Stimulated activated effector memory CD8-positive, alpha-beta T cell treated with anti-CD3 and anti-CD28 coated beads, Interleukin-12 subunit alpha, Interleukin-12 subunit beta, amount 100 ng/mL, for 72 hours (primary cell): ENCODE results near the gene SDCCAG8.
A peak's percentile ranks its signal among the peaks of the same experiment; 100 is the strongest.
"Not testable (repeated sequence)": the region's sequence is repeated elsewhere in the genome, so short reads cannot be mapped to it uniquely, and the experiment has no call there.

Source experiments
- ATAC-seq: fragments of 150-1000 bp; cut with Tn5 transposase; 2 replicates; pipeline ENCODE4 v1.10.0; 2021
- DNase-seq, 2 donors: peaks; one replicate each; pipeline ENCODE4 v3.0.0; 2021 to 2022; ENCODE audit warnings: low spot score in 2 of 2
- H3K27ac Mint-ChIP-seq: one replicate; pipeline ENCODE4 v1.8.0; 2022; ENCODE audit warnings: mild to moderate bottlenecking, mixed read lengths
- H3K36me3 Mint-ChIP-seq: one replicate; pipeline ENCODE4 v1.8.0; 2022; ENCODE audit warnings: mild to moderate bottlenecking, mixed read lengths
- H3K4me1 Mint-ChIP-seq: one replicate; pipeline ENCODE4 v1.8.0; 2022; ENCODE audit warnings: mixed read lengths
- H3K4me3 Mint-ChIP-seq: one replicate; pipeline ENCODE4 v1.8.0; 2022; ENCODE audit warnings: mild to moderate bottlenecking, mixed read lengths
- H3K9me3 Mint-ChIP-seq: one replicate; pipeline ENCODE4 v1.8.0; 2022; ENCODE audit warnings: mixed read lengths

The SDCCAG8 gene

DNA sequence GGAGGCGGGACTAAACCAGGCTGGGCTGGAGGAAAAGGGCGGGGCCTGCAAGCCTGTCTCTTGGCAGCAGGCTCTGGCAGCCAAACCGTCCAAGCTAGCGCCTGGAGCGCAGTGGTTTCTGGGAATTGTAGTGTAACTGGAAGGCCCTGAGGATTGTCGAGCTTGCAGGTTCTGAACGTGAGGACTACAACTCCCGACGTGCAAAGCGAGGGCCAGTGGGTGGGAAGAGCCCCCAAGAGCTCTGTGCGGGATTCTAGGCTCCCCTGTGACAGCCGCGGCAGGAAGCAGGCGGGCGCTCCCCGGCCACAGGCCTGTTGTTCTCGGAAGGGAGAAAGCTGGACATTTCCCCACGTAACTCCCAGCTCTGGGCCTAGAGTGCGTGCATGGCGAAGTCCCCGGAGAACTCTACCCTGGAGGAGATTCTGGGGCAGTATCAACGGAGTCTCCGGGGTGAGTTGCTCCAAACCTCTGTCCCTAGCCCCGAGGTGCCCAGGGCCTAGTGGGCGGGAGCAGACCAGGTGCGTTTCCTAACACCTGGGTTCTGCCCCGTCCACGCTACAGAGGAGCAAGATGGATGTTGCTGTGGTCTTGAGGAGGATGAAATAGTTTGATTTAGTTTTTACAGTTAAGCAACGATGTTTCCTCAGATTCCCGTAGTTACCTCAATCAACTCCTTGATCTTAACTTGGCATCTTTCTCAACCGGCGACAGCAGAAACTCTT is at the start of gene SDCCAG8:
Gene SDCCAG8, plus strand, starts transcription at position 251 of the 722 bp plus-strand sequence. Its CDS starts 133 bp downstream, at position 384.
- DNase-seq = peak; percentile 79 to 94
- peak; percentile 88 for ATAC-seq
- Mint-ChIP-seq H3K4me3 (peak within 1 kb of the TSS; percentile 99), H3K36me3 (peaks cover 22% of the 10 kb centered on the region), H3K4me1 (peaks cover 21% of the 10 kb centered on the region), H3K9me3 (no peaks in the 10 kb centered on the region), H3K27ac (peak within 1 kb of the TSS; percentile 99)

DNA sequence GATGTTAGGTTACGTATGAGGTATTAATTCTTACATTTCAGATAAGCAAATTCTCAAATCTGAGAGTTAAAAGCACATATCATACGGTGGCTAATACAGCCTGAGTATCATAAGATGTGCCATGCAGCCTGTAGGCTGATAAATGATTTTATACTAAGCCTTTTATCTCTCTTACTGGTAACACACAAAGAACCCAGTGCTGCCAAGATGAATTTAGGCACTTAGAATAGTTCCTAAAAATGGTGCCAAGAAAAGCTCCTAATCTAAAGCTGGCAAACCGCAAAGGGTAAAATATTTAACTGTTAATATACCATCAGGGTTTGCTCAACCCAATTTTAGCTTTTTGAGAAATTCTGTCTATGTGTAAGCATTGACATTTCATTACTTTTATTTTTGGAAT is 43.9 kb upstream of the SDCCAG8 start:
- H3K4me3 Mint-ChIP-seq, H3K4me1 Mint-ChIP-seq, H3K27ac Mint-ChIP-seq, DNase-seq, ATAC-seq, H3K9me3 Mint-ChIP-seq: not testable (repeated sequence)
- peaks cover 14% of the 10 kb centered on the region for H3K36me3 Mint-ChIP-seq

DNA sequence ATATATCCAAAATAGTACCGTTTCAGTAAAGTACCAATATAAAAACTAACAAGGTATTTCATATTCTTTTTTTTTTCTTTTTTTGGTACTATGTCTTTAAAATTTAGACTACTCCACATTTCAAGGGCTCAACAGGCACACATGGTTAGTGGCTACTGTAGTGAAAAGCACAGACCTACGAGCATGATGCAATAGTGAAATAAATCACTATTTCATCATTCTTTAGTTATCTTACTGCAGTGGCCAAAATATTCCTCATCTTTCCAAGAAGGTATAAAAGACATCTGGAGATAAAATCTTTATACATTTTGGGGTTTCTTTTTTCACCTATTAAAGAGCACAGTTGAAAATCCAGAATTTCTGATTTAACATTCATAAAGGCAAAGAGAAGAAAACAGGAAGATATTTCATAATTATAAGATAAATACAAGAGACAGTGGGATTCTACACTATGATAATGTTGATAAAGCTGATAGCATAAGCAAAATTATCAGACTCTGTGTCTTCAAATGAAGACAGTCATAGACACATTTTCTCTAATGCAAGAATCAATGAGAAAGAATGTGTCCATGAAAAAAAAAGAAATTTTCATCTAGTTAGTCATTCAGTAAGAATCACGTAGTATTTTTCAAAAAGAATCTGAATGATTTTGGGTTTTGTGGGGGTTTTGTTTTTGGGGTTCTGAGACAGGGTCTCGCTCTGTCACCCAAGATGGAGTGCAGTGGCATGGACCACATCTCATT is 42.6 kb upstream of the SDCCAG8 start:
- Mint-ChIP-seq H3K4me1 (no peaks in the 10 kb centered on the region), H3K4me3 (no peak overlapping the region), H3K27ac (no peak overlapping the region), H3K36me3 (peaks cover 14% of the 10 kb centered on the region), H3K9me3 (no peaks in the 10 kb centered on the region)
- no peak for ATAC-seq
- DNase-seq = no peak

DNA sequence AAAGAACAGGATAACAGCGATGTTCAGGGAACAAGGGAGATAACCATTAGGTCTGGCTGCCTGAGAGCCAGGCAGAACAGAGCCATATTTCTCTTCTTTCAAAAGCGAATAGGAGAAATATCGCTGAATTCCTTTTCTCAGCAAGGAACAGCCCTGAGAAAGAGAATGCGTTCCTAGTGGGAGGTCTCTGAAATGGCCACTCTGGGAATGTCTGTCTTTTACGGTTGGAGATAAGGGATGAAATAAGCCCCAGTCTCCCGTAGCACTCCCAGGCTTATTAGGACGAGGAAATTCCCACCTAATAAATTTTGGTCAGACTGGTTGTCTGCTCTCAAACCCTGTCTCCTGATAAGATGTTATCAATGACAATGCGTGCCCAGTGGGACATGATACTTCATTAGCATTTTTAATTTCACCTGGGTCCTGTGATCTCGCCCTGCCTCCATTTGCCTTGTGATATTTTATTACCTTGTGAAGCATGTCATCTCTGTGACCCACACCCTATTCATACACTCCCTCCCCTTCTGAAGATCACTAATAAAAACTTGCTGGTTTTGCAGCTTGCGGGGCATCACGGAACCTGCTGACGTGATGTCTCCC is 40.5 kb upstream of the SDCCAG8 start:
- H3K4me3 Mint-ChIP-seq, H3K9me3 Mint-ChIP-seq, ATAC-seq, DNase-seq, H3K4me1 Mint-ChIP-seq, H3K27ac Mint-ChIP-seq: not testable (repeated sequence)
- peaks cover 16% of the 10 kb centered on the region for H3K36me3 Mint-ChIP-seq

DNA sequence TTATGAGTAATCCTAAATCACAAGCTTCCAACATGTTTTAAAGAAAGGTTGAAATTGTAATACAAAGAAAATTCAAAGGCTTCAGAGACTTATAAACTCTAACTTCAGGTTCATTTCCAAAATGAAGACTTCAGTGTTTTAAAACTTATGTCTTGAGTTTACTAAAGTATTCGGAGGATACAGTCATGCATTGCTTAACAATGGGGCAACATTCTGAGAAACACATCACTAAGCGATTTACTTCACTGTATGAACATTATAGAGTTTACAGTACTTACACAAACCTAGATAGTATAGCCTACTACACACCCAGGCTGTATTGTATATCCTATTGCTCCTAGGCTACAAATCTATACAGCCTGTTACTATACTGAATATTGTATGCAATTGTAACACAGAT is 39.1 kb upstream of the SDCCAG8 start:
- Mint-ChIP-seq H3K9me3 (no peaks in the 10 kb centered on the region), H3K27ac (no peak overlapping the region), H3K4me1 (no peaks in the 10 kb centered on the region), H3K36me3 (peaks cover 29% of the 10 kb centered on the region), H3K4me3 (no peak overlapping the region)
- ATAC-seq = no peak
- no peak for DNase-seq

DNA sequence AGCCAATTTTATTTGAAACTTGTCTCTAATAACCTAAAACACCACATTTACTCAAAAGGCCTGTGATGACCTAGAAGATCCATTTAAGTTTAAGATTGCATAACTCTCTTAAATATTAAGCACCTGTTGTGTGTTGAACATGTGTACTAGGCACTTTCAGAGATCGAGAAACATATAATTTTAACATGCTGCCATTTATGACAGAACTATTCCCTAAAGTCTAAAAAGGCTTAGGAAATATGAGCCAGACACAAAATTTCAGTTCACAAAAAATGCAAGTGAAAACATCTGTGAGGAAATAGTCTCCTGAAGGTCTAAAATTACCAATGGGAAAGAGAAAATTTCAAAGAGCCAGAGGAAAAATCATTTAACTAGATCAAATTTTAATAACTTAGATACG is 38.5 kb upstream of the SDCCAG8 start:
- H3K4me1 Mint-ChIP-seq = no peaks in the 10 kb centered on the region
- H3K36me3 Mint-ChIP-seq = peaks cover 28% of the 10 kb centered on the region
- H3K27ac Mint-ChIP-seq = no peak overlapping the region
- no peak overlapping the region for H3K4me3 Mint-ChIP-seq
- ATAC-seq (no peak), DNase-seq (no peak)
- no peaks in the 10 kb centered on the region for H3K9me3 Mint-ChIP-seq

DNA sequence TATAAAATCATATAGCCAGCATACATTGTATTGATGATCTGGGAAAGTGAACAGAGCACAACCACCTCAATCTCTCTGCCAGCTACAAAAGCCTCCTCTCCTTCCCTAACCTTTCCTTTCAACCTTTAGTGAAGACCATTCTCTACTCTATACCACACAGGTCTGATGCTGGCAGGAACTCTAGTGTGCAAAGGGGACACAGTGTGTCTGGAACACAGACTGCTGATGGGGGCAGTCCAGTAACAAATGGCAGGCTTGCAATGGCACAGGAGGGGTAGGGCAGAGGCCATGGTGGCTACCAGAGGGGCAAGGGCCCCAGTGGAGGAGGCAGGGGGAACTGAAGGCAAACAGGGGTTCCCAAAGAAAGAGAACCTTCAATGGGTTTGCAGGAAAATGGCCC is 37.8 kb upstream of the SDCCAG8 start:
- ATAC-seq (no peak), DNase-seq (no peak)
- Mint-ChIP-seq H3K9me3 (no peaks in the 10 kb centered on the region), H3K36me3 (peaks cover 26% of the 10 kb centered on the region), H3K4me1 (no peaks in the 10 kb centered on the region), H3K27ac (no peak overlapping the region), H3K4me3 (no peak overlapping the region)

DNA sequence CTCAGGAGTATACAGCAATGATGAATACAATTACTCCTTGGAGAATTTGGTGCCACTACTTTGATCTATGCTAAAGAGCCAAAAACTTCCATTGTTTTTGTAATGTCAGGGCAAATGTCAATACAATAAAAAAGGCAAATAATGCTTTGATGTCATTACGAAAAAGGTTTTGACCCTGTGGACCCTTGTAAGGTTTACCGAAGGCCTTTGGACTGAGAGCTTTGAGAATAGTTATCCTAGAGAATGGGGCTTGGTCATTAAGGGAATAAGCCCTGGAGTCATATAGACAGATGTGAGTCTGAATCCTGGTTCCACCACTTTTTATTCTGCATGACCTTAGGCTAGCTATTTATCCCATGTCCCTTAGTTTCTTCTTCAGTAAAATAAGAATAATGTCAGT is 28.2 kb upstream of the SDCCAG8 start:
- no peak overlapping the region for H3K27ac Mint-ChIP-seq
- ATAC-seq = no peak
- no peaks in the 10 kb centered on the region for H3K4me1 Mint-ChIP-seq
- peaks cover 16% of the 10 kb centered on the region for H3K36me3 Mint-ChIP-seq
- DNase-seq = no peak
- H3K9me3 Mint-ChIP-seq = peaks cover 20% of the 10 kb centered on the region
- no peak overlapping the region for H3K4me3 Mint-ChIP-seq

DNA sequence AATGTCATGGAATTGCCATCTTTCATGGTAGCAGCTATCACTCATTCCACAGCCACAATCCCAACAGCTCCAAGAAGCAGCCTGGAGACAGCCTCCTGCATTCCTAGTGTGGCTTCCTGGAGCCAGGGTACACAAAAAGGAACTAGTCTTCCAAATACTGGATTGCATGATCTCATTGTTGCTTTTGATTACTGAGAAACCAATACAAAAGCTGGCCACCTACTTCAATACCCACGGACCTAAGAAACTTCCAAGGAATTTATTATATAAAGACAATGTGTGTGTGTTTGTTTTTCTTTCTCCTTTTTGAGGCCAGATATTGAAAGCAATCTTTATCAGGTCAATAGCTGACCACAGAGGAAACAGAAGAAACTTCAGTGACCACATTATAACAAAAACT is 26.3 kb upstream of the SDCCAG8 start:
- DNase-seq = no peak
- ATAC-seq = no peak
- peaks cover 6% of the 10 kb centered on the region for H3K36me3 Mint-ChIP-seq
- H3K27ac Mint-ChIP-seq = no peak overlapping the region
- H3K9me3 Mint-ChIP-seq = peaks cover 20% of the 10 kb centered on the region
- H3K4me1 Mint-ChIP-seq = no peaks in the 10 kb centered on the region
- no peak overlapping the region for H3K4me3 Mint-ChIP-seq

DNA sequence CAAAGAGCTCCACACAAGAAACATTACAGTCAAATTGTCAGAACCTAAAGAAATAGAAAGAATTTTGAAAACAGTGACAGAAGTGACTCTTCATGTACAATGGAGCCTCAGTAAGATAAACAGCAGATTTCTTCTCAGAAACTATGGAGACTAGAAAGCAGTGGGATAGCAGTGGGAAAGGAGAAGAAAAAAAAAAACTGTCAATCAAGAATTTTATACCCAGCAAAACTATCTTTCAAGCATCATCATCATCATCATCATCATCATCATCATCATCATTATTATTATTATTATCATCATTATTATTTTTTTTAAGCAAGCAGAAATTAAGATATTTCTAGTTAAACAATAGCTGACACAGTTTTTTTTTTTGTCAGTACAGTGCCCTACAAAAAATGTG is 24.9 kb upstream of the SDCCAG8 start:
- H3K27ac Mint-ChIP-seq = no peak overlapping the region
- no peak for DNase-seq
- no peaks in the 10 kb centered on the region for H3K36me3 Mint-ChIP-seq
- peaks cover 20% of the 10 kb centered on the region for H3K9me3 Mint-ChIP-seq
- no peaks in the 10 kb centered on the region for H3K4me1 Mint-ChIP-seq
- ATAC-seq = no peak
- H3K4me3 Mint-ChIP-seq = no peak overlapping the region

DNA sequence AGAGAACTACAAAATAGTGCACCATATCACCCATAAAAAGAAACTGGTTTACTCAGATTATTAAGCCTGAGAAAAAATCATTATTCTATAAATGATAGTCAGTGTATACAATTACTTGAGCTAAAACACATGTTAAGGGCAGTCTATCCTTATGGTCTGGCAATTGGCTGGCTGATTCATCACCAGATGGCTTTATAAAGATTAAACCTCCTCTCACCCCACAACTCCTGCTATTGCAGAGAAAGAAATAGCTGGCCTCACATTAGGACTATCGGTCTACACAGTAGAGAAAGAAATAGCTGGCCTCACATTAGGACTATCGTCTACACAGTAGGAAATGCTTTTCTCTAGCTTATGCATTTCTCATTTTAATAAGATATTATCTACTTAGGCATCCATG is 21.9 kb upstream of the SDCCAG8 start:
- Mint-ChIP-seq H3K4me1 (no peaks in the 10 kb centered on the region), H3K9me3 (peaks cover 19% of the 10 kb centered on the region), H3K27ac (no peak overlapping the region), H3K36me3 (no peaks in the 10 kb centered on the region), H3K4me3 (no peak overlapping the region)
- no peak for ATAC-seq
- no peak for DNase-seq

DNA sequence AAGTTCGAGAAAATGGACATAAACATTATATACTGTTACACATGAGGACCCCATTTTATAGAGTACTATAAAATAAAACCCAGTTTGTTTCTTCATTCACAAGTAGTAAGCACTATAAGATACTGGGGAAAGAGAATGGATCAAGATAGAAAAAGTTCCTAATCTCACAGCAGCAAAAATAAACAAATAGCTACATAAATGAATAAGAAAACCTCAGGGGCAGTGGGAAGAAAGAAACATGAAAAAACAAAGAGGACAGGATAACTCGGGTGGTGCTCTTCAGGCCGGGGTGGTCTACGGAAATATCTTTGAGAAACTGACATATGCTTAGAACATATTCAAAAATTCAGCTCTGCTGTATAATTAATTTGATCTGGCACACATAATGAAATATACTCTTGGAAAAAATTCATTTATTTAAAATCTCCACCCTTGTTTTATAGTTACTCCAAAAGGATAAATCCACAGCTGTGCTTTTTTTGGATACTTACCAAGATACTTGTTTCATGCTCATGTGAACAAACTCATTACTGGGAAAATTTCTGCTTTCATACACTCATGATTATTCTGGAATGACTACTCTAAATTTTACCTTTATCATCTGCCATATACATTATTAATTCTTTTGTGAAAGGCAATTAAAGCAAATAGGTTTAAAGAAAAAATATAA is 20.7 kb upstream of the SDCCAG8 start:
- Mint-ChIP-seq H3K36me3 (no peaks in the 10 kb centered on the region), H3K9me3 (peaks cover 18% of the 10 kb centered on the region), H3K27ac (no peak overlapping the region), H3K4me1 (no peaks in the 10 kb centered on the region), H3K4me3 (no peak overlapping the region)
- no peak for ATAC-seq
- DNase-seq = no peak

DNA sequence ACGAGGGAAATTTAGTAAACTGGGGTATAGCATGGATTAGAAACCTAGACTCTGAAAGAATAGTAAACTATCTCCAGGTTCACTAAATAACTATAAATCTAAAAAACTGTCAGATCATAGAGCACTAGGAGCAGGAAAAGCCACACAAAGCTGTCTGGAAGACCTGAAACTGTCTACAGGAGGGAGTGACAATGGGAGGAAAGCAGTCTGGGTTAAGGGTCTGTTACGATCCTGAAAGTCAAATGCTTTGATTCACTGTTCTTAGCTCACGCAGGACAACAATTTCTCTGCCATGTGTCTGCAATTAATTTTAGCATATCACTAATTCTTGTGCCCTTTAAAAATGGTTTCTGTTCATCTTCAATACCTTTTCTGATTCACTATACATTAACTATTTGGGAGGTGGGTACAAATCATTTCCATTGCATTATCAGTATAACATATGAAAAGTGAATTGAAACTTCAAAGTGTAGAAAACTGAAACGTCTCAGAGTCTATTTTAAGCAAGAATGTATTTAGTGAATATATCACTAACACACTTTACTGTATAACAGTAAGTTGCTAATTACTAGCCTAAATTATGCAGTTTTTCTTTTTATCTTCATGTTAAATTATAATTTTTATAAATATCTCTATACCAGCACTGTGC is 19.1 kb upstream of the SDCCAG8 start:
- no peak for DNase-seq
- peaks cover 5% of the 10 kb centered on the region for H3K9me3 Mint-ChIP-seq
- H3K4me1 Mint-ChIP-seq = no peaks in the 10 kb centered on the region
- no peaks in the 10 kb centered on the region for H3K36me3 Mint-ChIP-seq
- no peak overlapping the region for H3K27ac Mint-ChIP-seq
- H3K4me3 Mint-ChIP-seq = no peak overlapping the region
- no peak for ATAC-seq

DNA sequence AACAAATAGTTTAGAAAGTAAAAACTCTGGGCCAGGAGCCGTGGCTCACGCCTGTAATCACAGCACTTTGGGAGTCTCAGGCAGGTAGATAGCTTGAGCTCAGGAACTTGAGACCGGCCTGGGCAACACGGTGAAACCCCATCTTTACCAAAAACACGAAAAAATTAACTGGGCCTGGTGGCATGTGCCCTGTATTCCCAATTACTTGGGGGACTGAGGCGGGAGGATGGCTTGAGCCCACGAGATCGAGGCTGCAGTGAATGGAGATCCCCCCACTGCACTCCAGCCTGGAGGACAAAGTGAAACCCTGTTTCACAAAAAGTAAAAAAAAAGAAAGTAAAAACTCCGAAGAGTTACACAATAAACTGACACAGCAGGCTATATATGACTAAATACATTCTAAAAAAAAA is 11.4 kb upstream of the SDCCAG8 start:
- ATAC-seq = no peak
- Mint-ChIP-seq H3K27ac (no peak overlapping the region), H3K4me1 (peaks cover 9% of the 10 kb centered on the region), H3K9me3 (no peaks in the 10 kb centered on the region), H3K36me3 (no peaks in the 10 kb centered on the region), H3K4me3 (no peak overlapping the region)
- no peak for DNase-seq

DNA sequence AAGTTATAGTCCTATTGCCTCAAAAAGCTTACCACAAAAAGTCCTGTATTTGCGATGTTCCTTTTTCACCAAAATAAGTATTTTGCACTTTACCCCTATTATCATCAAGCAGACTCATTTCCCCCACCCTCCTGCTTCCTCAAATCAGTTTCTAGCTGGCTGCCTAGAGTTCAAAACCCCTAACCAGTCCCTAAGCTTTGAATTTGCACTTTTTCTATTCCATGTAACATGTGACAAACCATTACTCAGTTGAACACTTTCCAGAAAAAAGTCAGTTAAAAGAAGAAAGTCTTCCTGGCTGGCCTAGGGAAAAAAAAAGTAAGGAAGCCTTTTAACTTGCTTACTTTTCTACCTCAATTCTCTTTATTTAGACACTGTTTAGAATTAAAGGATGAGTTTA is 8.9 kb upstream of the SDCCAG8 start:
- Mint-ChIP-seq H3K36me3 (no peaks in the 10 kb centered on the region), H3K27ac (no peak overlapping the region), H3K4me1 (peaks cover 9% of the 10 kb centered on the region), H3K9me3 (no peaks in the 10 kb centered on the region), H3K4me3 (no peak overlapping the region)
- DNase-seq = no peak
- no peak for ATAC-seq
